GM19395 (cell line): Measurements from ENCODE around the gene RGS4.
"Not testable (repeated sequence)": the region's sequence is repeated elsewhere in the genome, so short reads cannot be mapped to it uniquely, and the experiment has no call there.

Experiments
- ATAC-seq: cut with Tn5 transposase; IDR thresholded peaks from one replicate; pipeline ENCODE4 v1.9.1; 2021; ENCODE audit warnings: mild to moderate bottlenecking, moderate library complexity; ENCODE audit not compliant: unreplicated experiment

The RGS4 gene

GRCh38 chr1:163066686-163067085 is 2.5 kb upstream of the RGS4 start:
- no peak for ATAC-seq

- ATAC-seq, result no peak
Measured at GRCh38 chr1:163068716-163069115, 445 bp upstream of the RGS4 start.

GRCh38 chr1:163069655-163070277 is 605 bp downstream of the RGS4 start:
- no peak for ATAC-seq

- no peak for ATAC-seq
Measured at GRCh38 chr1:163071405-163072255, 2.5 kb downstream of the RGS4 start.

- no peak for ATAC-seq
Measured at GRCh38 chr1:163072658-163073057, 3.5 kb downstream of the RGS4 start.

- ATAC-seq, result no peak
Measured at GRCh38 chr1:163074004-163074403, 4.8 kb downstream of the RGS4 start.

- no peak for ATAC-seq
Measured at GRCh38 chr1:163074716-163075284, 5.6 kb downstream of the RGS4 start.

- no peak for ATAC-seq
Measured at GRCh38 chr1:163076044-163076443, 6.9 kb downstream of the RGS4 start.

GRCh38 chr1:163076446-163076845 is 7.3 kb downstream of the RGS4 start:
- ATAC-seq, result no peak

- no peak for ATAC-seq
Measured at GRCh38 chr1:163076981-163077761, 8.0 kb downstream of the RGS4 start.

- ATAC-seq, result no peak
Measured at GRCh38 chr1:163082971-163083370, 13.8 kb downstream of the RGS4 start.

- ATAC-seq, result no peak
Measured at GRCh38 chr1:163083690-163084089, 14.5 kb downstream of the RGS4 start.

GRCh38 chr1:163084330-163084729 is 15.2 kb downstream of the RGS4 start:
- ATAC-seq, result no peak

GRCh38 chr1:163085041-163085903 is 16.1 kb downstream of the RGS4 start:
- ATAC-seq, result no peak

- no peak for ATAC-seq
Measured at GRCh38 chr1:163085904-163086268, 16.7 kb downstream of the RGS4 start.

- not testable (repeated sequence) for ATAC-seq
Measured at GRCh38 chr1:163089117-163089516, 20.0 kb downstream of the RGS4 start.

- ATAC-seq, result no peak
Measured at GRCh38 chr1:163090321-163090945, 21.3 kb downstream of the RGS4 start.

GRCh38 chr1:163093169-163093568 is 24.0 kb downstream of the RGS4 start:
- no peak for ATAC-seq

GRCh38 chr1:163093579-163093978 is 24.4 kb downstream of the RGS4 start:
- no peak for ATAC-seq

- no peak for ATAC-seq
Measured at GRCh38 chr1:163094182-163094581, 25.0 kb downstream of the RGS4 start.
